HG03354 (cell line): Measurements from ENCODE around the gene UBASH3B.
"Not testable (repeated sequence)": the region's sequence is repeated elsewhere in the genome, so short reads cannot be mapped to it uniquely, and the experiment has no call there.

Experiments
- ATAC-seq: cut with Tn5 transposase; IDR thresholded peaks from one replicate; pipeline ENCODE4 v1.9.1; 2021; ENCODE audit warnings: mild to moderate bottlenecking; ENCODE audit not compliant: unreplicated experiment, poor library complexity, severe bottlenecking

UBASH3B gene

GRCh38 chr11:122655527-122656072 is at the start of gene UBASH3B:
Gene UBASH3B (plus strand): TSS chr11:122655722. CDS start chr11:122656050, 328 bp downstream.
- peak; percentile 81 for ATAC-seq

GRCh38 chr11:122607162-122607561 is 48.4 kb upstream of the UBASH3B start:
- not testable (repeated sequence) for ATAC-seq

- no peak for ATAC-seq
Measured at GRCh38 chr11:122612123-122612824, 43.2 kb upstream of the UBASH3B start.

- no peak for ATAC-seq
Measured at GRCh38 chr11:122616718-122617117, 38.8 kb upstream of the UBASH3B start.

GRCh38 chr11:122617297-122617696 is 38.2 kb upstream of the UBASH3B start:
- no peak for ATAC-seq

- no peak for ATAC-seq
Measured at GRCh38 chr11:122617926-122618325, 37.6 kb upstream of the UBASH3B start.

- ATAC-seq, result no peak
Measured at GRCh38 chr11:122618927-122619326, 36.6 kb upstream of the UBASH3B start.

GRCh38 chr11:122619757-122620156 is 35.8 kb upstream of the UBASH3B start:
- ATAC-seq, result no peak

- ATAC-seq, result not testable (repeated sequence)
Measured at GRCh38 chr11:122625501-122625900, 30.0 kb upstream of the UBASH3B start.

GRCh38 chr11:122625976-122626665 is 29.4 kb upstream of the UBASH3B start:
- ATAC-seq, result no peak

GRCh38 chr11:122627745-122628144 is 27.8 kb upstream of the UBASH3B start:
- no peak for ATAC-seq

- peak; percentile 71 for ATAC-seq
Measured at GRCh38 chr11:122628810-122629555, 26.5 kb upstream of the UBASH3B start.

- ATAC-seq, result no peak
Measured at GRCh38 chr11:122632181-122632824, 23.2 kb upstream of the UBASH3B start.

- ATAC-seq, result no peak
Measured at GRCh38 chr11:122633219-122633829, 22.2 kb upstream of the UBASH3B start.

GRCh38 chr11:122634501-122634900 is 21.0 kb upstream of the UBASH3B start:
- no peak for ATAC-seq

GRCh38 chr11:122637541-122637940 is 18.0 kb upstream of the UBASH3B start:
- no peak for ATAC-seq

GRCh38 chr11:122642472-122642922 is 13.0 kb upstream of the UBASH3B start:
- ATAC-seq, result no peak

GRCh38 chr11:122642971-122643370 is 12.6 kb upstream of the UBASH3B start:
- ATAC-seq, result no peak

- no peak for ATAC-seq
Measured at GRCh38 chr11:122645847-122646246, 9.7 kb upstream of the UBASH3B start.
